Iris pigment epithelial cell (primary cell): Measurements from ENCODE around the gene APBA2.
"Not testable (repeated sequence)": the region's sequence is repeated elsewhere in the genome, so short reads cannot be mapped to it uniquely, and the experiment has no call there.

Experiments used
- DNase-seq: peaks from one replicate; pipeline ENCODE4 v3.0.0-alpha.2; 2011; ENCODE audit warnings: low read depth

The APBA2 gene

DNA sequence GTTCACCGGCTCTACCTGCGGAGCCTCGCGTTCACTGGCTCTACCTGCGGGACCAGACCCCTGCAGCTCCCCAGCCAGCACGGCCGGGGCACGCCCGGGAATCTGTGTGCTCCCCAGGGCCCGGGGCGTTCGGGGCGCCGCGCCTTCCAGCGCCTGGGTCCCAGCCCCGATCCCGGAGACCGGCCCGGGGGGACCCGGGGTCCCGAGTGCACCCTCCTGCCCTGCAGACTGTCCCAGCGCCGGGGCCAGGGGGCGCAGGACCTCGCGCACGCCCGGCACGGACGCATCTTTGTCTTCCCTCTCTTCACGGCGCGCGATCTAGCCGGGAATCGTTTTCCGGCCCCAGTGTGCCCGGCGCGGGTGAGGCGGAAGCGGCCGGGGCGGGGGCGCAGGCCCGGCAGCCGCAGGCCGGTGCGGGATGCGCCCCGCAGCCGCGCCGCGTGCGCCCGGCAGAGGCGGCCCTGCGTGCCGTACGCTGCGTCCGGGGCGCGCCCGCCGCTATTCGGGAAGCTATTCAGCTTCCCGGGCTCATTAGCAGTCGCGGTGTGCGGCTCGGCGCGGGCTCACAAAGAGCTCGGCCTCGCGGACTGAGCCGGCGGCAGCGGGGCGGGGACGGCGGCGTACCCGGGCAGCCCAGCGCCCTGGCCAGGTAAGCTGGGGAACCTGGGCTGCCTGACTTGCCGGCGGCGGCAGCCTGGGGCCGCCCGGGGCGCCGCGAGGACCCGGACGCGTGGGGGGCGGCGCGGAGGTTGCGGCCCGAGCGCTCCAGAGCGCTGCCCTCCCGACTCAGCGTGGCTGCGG lies at the start of gene APBA2:
TSS of gene APBA2 (plus strand) at position 345 of the 801 bp plus-strand sequence. CDS start 167,911 bp downstream, outside the sequence.
- DNase-seq, result peak; percentile 57

DNA sequence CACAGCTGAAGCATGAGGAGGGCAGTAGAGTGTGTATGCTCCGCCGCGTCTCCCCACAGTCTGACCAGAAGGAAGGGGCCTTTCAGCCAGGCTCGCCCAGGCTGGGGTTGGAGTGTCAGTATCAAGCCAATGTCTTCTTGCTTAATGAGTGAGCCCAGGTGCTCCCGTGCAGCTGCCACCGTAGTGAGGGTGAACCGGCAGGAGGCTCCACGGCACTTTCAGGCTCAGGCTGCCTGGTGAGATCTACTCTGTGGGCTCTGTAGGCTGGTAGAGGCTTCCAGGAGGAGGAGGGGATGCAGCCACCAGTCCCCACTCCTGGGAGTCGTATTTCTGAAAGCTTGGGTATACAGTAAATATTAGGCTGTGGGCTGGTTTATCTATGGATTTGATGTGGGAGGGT lies 45.5 kb upstream of the APBA2 start:
- DNase-seq, result not testable (repeated sequence)

DNA sequence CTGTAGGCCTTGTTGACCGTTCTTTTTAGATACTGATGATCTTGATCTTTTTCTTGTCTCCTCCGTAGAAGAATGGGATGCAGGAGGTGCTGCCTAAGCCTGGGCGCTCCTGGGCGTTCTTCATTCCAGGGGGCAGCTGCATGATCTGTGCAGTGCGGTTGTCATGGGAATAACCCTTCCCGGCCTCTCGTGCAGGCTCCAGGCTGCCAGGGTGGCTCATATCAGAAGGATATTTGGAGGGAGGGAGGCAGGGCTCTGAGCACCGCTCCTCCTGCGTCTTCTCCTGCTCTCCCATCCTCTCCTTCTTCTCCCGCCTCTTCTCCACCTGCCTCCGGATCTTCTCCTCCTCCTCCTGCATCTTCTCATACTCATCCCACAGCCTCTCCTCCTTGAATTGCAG lies 43.6 kb upstream of the APBA2 start:
- DNase-seq, result not testable (repeated sequence)

DNA sequence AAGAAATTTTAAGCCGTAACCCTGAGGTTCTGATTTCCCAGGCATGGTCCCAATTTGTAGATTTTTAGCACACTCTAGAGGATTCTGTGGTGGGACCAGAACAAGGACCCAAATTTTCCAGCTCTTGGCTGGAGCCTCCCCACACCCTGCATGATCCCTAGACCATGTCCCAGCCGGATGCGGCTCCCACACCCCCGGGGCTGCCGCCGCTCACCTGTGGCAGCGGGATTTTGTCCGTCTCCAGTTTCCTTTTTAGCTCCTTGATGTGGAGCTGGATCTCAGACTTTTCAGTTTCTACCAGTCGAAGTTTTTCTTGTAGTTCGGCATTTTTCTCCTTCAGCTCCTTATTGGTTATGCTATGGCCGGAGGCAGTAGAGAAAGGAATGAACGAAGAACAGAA lies 42.3 kb upstream of the APBA2 start:
- DNase-seq, result not testable (repeated sequence)

DNA sequence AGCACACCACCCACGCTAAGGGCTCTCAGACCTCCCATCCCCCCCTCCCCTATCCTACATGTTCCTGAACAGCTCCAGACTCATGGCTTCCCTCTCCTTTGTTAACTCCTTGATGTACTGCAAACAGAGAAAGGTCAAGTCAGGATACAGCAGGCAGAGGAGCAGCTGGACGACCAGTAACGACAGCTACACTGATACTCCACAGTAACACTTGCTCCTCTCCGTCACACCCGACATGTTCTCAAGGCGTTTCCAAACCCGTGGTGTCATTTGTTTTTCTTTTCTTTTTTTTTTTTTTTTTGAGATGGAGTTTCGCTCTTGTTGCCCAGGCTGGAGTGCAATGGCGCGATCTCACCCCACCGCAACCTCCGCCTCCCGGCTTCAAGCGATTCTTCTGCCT lies 41.6 kb upstream of the APBA2 start:
- DNase-seq, result not testable (repeated sequence)

DNA sequence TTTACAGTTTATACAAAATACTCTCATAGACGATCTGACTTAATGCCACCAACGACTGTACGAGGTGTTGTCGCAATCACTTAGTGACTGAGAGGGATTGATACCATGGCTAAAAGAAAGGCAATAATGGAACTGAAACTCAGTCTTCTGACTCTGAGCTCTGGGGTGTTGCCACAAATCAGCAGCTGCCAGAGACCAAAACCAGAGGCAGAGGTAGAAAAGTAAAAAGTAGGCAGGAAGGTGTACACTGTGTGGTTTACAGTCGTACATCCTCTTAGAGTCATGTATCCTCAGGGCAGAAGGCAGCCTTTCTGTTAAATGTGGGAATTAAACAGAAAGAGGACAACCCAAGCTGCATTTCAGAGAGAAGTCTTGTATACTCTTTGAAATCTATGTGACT lies 38.5 kb upstream of the APBA2 start:
- DNase-seq, result not testable (repeated sequence)

DNA sequence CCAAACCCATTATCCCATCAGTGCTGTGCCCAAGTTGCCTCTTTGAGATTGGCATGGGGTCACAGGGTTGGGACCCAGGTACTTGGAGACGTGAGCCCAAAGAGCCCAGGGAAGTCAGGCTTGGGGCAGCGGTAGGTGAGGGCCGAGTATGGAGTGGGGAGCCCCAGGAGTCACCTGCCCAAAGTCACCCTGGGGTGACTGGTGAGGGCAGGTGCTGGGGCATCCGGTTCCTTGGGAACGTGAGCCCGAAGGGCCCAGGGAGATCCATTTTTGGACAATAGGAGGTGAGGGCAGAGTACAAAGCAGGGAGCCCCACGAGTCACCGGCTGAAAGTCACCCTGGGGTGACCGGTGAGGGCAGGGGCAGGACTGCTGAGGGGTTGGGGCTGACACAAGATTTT lies 37.8 kb upstream of the APBA2 start:
- not testable (repeated sequence) for DNase-seq

DNA sequence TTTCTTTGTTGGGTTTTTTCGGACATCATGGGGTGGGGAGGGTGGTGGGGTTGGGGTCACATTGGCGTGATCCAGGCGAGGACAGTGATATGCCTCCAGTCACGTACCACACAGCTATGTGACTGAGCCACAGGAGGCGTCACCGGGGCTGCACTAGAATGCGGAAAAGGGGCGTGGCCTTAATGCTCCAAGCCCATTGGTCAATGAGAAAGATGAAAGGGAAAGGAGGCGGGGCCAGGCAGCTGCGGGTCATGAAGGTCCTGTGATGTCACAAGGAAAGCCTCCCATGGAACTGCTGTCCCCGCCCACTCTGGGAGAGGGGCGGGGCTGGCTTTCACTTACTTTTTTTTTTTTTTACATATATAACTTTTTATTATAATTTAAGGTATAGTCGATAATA lies 37.3 kb upstream of the APBA2 start, which contains the start of gene GOLGA6L7:
TSS of gene GOLGA6L7 (minus strand) at position 124 of the 400 bp plus-strand sequence. CDS start at position 29, 95 bp downstream.
- DNase-seq, result not testable (repeated sequence)

DNA sequence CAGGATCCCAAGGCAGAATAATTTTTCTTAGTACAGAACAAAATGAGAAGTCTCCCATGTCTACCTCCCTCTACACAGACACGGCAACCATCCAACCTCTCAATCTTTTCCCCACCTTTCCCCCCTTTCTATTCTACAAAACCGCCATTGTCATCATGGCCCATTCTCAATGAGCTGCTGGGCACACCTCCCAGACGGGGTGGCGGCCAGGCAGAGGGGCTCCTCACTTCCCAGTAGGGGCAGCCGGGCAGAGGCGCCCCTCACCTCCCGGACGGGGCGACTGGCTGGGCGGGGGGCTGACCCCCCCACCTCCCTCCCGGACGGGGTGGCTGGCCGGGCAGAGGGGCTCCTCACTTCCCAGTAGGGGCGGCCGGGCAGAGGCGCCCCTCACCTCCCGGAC lies 36.5 kb upstream of the APBA2 start:
- not testable (repeated sequence) for DNase-seq

DNA sequence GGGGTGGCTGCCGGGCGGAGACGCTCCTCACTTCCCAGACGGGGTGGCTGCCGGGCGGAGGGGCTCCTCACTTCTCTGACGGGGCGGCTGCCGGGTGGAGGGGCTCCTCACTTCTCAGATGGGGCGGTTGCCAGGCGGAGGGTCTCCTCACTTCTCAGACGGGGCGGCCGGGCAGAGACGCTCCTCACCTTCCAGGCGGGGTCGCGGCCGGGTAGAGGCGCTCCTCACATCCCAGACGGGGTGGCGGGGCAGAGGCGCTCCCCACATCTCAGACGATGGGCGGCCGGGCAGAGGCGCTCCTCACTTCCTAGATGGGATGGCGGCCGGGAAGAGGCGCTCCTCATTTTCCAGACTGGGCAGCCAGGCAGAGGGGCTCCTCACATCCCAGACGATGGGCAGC lies 36.0 kb upstream of the APBA2 start:
- DNase-seq, result not testable (repeated sequence)

DNA sequence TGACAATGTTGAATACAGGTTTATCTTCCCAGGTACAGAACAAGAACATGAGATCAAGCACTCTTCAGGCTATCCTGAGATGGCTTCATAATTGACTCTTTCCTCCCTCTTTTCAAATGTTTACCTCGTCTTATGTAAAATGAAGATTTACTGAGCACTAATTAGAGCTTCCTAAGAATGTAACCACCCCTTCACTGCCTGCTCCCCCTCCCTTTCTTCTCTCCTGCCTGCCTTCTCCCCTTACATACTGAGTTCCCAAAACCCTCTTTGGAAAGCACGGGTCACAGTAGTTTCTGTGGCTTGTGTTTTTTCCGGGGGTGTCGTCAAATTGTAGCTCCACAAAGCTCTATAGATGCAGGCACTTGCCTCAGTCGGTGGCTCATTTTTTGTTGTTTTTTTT lies 32.1 kb upstream of the APBA2 start:
- DNase-seq, result not testable (repeated sequence)

DNA sequence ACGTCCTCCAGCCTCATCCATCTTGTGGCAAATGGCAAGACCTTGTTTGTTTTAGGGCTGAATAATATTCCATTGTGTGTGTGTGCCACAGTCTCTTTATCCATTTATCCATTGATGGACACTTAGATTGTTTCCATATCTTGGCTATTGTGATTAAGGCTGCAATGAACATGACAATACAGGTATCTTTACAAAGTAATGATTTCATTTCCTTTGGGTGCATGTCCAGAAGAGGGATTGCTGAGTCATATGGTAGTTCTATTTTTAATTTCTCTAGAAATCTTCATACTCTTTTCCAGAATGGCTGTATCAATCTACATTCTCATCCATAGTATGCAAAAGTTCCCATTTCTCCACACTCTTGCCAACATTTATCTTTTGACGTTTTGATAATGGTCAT lies 31.2 kb upstream of the APBA2 start:
- DNase-seq, result not testable (repeated sequence)

DNA sequence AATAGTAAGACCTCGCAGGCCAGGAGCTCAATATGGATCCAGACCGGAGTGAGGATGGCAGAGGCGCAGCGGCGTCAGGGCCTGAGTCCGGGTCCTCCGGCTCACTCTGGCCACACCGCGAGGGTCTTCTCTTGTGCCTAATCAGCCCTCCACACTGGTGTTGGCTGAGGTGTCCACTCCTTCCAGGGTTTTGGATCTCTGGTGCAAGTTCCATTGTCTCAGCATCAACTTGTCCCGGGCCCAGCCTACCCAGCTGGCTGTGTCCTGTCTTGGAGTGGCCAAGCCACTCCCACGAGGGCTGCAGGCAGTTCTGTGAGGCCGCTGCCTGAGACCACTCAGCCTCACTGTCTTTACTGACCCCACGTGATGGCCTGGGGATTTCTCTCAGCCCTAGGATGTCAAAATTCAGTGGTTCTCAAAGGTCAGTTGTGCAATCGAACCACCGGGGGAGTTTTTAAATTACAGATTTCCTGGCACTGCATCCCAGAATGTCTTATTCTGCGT lies 24.7 kb upstream of the APBA2 start:
- peak; percentile 82 for DNase-seq

DNA sequence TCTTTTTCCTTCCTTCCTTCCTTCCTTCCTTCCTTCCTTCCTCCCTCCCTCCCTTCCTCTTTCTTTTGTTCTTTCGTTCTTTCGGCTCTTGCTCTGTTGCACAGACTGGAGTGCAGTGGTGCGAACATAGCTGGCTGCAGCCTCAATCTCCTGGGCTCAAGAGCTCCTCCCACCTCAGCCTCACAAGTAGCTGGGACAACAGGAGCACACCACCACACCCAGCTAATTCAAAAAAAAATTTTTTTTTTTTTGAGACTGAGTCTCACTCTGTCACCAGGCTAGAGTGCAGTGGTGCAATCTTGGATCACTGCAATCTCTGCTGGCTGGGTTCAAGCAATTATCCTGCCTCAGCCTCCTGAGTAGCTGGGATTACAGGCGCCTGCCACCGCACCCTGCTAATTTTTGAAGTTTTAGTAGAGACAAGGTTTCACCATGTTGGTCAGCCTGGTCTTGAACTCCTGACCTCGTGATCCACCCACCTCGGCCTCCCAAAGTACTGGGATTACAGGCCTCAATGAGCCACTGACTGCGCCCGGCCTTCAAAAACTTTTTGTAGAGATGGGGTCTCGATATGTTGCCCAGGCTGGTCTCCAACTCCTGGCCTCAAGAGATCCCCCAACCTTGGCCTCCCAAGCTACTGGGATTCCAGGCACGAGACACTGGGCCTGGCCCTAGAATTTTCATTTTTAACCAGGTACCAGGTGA lies 24.0 kb upstream of the APBA2 start:
- peak; percentile 11 for DNase-seq

DNA sequence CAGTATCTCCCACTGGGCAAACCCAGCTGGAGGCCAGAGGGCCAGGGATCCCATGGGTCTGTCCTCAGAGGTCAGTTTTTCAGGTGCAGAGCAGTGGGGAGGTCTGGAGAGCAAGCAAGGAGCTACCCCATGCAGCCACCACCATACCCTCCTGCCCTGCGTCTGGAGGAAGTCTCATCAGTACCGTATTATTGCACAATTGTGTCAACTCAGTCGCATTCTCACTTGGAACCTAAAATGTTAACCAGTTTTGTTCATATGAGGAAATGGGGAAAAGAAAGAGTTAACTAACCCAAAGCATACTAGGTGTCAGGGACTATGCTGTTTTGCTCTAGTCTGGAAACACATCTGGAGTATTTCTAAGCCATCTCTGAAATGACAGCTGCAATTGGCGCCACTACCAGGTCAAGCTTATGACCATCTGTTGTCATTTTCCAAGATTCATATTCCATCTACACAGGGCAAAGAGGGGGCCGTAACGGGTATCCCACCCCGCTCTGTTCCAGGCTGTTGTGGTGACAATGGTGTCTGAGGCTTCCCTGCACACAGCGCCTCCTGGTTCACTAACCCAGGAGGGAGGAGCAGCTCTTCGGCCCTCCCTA lies 16.9 kb upstream of the APBA2 start:
- DNase-seq, result no peak

DNA sequence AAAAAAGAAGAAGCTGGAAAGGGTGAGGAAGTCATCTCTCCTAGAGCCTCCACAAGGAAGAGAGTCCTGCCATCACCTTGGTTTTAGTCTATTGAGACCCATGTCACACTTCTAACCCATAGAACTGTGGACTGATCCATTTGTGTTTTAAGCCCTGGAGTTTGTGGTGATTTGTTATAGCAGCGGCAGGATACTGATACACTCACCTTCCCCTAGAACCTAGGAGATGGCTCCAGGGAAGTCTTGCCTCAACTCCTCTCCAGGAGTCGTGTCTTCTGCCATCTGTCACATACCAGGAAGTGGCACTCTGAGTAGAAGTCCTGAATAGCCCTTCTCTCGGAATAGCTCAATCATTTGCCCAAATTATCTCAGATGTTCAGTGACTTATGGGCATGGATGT lies 14.6 kb upstream of the APBA2 start:
- DNase-seq, result no peak

DNA sequence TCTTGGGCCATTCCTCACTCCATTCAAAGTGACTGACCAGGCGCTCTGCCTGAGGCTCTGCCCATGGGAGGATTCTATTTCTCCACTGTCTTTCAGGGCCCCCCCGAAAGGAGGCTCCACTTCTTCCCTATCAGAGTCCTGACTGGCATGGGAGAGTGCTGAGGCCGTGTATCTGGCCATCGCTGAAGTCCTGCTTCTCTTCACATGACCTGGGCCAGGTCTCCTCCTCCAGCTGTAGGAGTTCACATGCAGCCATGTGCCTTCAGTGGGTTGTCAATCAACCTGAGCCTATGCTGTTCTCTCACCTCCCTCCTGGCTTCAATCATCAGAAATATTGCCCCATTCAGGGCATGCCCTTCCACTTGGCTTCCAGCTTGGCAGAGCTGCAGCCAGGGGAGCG lies 12.8 kb upstream of the APBA2 start:
- DNase-seq, result no peak

DNA sequence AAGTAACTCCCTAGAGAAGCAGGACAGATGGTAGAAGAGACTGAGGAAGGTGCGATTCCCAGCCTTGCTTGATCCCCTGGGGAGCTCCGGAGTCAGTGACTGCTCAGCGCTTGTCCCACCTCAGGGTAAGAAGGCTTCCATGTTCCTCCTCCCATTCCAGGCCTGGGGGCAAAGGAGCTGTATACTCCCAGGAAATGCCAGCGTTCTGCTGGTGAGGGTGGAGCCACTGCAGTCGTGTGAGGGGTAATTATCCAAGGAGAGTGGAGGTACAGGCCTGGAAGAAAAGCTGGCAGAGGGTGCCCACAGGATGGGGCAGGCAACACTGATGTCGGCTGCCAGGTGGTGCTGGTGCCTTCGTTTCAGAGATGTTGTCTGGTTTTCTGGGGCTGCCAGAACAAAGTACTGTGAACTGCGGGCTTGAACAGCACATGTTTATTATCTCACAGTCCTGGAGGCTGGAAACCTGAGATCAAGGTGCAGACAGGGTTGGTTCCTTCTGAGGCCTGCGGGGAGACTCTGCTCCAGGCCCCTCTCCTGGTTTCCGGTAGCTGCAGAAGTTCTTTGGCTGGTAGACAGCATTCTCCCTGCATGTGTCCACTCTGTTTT lies 12.1 kb upstream of the APBA2 start:
- no peak for DNase-seq

DNA sequence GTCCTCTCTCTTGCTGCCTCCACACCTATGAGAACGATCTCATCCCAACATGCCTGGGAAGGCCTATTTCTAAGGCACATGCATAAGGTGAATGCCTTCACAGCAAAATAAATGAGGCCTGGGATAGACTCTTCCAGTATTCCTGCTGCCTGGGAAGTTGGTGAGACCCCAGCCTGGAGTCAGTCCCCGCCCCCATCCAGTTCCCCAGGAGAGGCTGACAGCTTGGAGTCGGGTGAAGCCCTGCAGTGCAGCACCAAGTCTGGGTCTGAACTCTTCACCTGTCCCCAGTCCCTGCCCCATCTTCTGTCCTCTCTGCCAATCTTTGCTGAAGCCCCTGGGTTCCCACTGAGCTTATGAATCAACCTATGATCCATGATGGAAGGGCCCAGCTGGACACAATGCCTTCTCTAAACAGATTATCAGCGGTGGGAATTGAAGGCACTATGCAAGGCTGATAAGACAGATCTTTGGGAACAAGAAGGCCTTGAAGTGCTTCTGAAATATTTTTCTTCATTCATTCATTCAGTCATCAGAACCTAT lies 10.2 kb upstream of the APBA2 start:
- no peak for DNase-seq

DNA sequence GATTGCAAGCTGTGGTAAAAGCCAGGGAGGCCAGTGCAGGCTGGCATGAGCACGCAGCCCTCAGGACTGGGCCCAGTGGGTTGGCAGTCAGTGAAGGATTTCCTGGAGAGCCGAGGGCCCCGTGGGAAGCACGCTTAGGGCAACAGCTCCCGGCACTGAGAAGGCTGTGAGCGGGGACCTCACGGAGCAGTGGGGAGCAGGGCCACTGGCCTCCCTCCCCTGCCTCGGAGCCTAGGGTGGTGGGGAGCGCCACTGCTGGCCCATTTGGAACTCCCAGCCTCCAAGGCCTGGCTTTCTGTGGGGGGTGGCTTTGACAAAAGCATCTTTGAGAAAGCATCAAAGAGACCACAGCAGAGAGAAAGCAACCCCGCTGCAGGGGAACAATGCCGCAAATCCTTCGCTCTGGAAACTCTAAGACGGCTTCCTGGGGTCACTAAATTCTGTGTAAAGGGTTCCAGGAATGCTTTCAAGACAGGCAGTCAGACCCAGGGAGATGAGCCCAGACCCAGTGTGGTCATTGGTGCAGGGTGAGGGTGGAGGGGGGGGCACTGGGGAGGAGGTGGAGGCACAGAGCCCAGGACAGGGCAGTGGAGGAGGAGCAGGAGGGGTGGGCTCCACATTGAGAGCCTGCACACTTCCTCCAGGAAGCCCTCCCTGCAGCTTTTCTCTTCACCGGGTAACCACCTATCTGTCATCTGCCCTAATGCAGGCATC lies 9.5 kb upstream of the APBA2 start:
- no peak for DNase-seq

DNA sequence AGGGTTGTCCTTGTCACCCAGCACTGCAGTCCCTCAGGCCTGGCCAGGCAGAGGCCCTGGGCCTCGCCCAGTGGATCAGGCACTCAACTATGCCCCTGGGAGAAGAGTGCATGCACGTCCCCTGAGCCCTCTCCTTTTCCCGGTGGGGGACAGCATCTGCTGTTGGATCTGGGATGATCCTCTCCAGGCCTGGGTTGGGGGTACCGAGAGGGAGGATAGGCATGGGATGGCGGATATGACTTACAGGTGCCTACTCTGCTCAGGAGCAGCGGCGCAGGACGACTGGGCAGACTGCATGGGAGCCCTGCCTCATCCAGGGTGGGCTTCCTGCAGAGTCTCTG lies 9.0 kb upstream of the APBA2 start:
- DNase-seq, result no peak
